Brain microvascular endothelial cell (primary cell): ENCODE results near the gene TIMP2.

Experiments
- DNase-seq: peaks from one replicate; pipeline ENCODE4 v3.0.0-alpha.2; 2020
- H3K27ac ChIP-seq: fragments of 250-450 bp; sonication (Bioruptor Pico); 2 replicates; pipeline ENCODE4 v1.5.1; 2020; ENCODE audit warnings: mild to moderate bottlenecking, moderate library complexity
- H3K27me3 ChIP-seq: fragments of 250-450 bp; sonication (Bioruptor Pico); replicated peaks from 2 replicates; pipeline ENCODE4 v1.5.1; 2020; ENCODE audit warnings: mild to moderate bottlenecking
- H3K36me3 ChIP-seq: fragments of 250-450 bp; sonication (Bioruptor Pico); replicated peaks from 2 replicates; pipeline ENCODE4 v1.5.1; 2020; ENCODE audit warnings: mild to moderate bottlenecking
- H3K4me3 ChIP-seq: 2 replicates; pipeline ENCODE4 v1.5.1; 2011; ENCODE audit warnings: low read depth, mild to moderate bottlenecking, control low read depth, low read length, moderate library complexity
- in situ Hi-C: cut with HindIII; loops from 2 replicates; pipeline ENCODE4 v1.10.0; 2017; ENCODE audit warnings: low sequenced_read_pairs, low pct_ligation_motif_present
- TF ChIP-seq, protein P1 (sequence below): IDR thresholded peaks from 2 replicates; pipeline ENCODE4 v1.5.1; 2011; ENCODE audit warnings: low read depth, mild to moderate bottlenecking, moderate library complexity, low read length, control low read depth, inconsistent platforms; ENCODE audit errors: missing control alignments

The TIMP2 gene

GRCh38 chr17:78923660-78924453 is 1.3 kb downstream of the TIMP2 start:
- no peak for DNase-seq
- TF ChIP-seq, protein P1, sequence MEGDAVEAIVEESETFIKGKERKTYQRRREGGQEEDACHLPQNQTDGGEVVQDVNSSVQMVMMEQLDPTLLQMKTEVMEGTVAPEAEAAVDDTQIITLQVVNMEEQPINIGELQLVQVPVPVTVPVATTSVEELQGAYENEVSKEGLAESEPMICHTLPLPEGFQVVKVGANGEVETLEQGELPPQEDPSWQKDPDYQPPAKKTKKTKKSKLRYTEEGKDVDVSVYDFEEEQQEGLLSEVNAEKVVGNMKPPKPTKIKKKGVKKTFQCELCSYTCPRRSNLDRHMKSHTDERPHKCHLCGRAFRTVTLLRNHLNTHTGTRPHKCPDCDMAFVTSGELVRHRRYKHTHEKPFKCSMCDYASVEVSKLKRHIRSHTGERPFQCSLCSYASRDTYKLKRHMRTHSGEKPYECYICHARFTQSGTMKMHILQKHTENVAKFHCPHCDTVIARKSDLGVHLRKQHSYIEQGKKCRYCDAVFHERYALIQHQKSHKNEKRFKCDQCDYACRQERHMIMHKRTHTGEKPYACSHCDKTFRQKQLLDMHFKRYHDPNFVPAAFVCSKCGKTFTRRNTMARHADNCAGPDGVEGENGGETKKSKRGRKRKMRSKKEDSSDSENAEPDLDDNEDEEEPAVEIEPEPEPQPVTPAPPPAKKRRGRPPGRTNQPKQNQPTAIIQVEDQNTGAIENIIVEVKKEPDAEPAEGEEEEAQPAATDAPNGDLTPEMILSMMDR: no peak
- peak overlapping the region; percentile 85 for H3K4me3 ChIP-seq
- H3K36me3 ChIP-seq: no peaks in the 10 kb centered on the region
- in situ Hi-C loops: no loop called here
- H3K27me3 ChIP-seq: no peaks in the 10 kb centered on the region
- H3K27ac ChIP-seq: no peak overlapping the region

DNA sequence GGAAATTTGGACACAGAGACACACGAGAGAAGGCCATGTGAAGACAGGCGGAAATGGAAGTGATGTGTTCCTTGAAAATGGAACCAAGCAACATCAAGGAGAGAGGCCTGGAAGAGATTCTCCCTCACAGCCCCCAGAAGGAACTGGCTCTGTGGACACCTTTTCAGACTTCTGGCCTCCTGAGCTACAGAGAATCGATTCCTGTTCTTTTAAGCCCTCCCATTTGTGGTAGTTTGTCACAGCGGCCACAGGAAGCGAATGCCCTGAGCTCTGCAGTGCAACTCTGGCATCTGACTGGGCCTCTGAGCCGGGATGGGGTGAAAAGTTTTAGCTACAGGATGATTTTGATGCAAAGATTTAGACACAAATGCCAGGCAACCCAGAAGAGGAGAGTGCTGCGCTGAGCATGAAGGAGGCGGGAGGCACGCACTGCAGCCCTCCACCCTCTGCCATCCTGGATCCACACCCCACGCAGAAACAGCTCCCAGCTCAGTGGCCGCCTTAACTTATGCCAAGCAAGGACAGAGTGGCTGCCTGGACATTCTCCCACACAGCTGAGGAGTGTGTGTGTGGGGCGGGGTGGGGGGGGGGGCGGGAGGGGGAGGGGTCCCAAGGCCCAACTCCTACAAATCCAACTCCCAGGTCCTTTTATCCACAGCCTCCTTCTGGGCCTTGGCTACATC is 2.2 kb downstream of the TIMP2 start:
- Histone ChIP-seq H3K4me3 (peak overlapping the region; percentile 85), H3K27me3 (no peaks in the 10 kb centered on the region), H3K36me3 (no peaks in the 10 kb centered on the region), H3K27ac (no peak overlapping the region)
- in situ Hi-C loops: no loop called here
- DNase-seq: no peak
- TF ChIP-seq, protein P1: no peak

GRCh38 chr17:78921437-78921971 is 3.7 kb downstream of the TIMP2 start:
- in situ Hi-C loops: no loop called here
- Histone ChIP-seq H3K4me3 (no peak overlapping the region), H3K27me3 (no peaks in the 10 kb centered on the region), H3K27ac (no peak overlapping the region), H3K36me3 (peaks cover 2% of the 10 kb centered on the region)
- TF ChIP-seq, protein P1: no peak
- no peak for DNase-seq

DNA sequence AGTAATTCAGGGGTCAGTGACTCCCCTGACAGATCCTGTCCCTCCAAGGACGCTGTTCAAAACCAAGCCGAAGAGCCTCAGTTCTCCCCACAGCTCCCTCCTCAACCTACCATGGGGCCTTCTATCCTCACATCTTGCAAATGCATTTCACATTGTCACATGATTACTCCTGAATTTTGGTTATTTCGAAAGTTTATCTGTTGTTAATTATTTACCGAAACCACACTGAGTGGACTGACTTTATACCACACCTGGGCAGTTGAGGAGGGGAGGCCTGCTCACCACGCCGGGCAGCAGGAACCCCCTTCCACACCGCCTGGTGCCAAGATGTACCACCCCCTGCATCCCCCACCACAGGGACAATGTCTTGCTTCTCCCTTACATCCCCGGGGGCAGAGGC is 4.7 kb downstream of the TIMP2 start:
- no peak overlapping the region for H3K27ac ChIP-seq
- DNase-seq: no peak
- peaks cover 5% of the 10 kb centered on the region for H3K36me3 ChIP-seq
- in situ Hi-C loops: no loop called here
- H3K4me3 ChIP-seq: no peak overlapping the region
- H3K27me3 ChIP-seq: no peaks in the 10 kb centered on the region
- TF ChIP-seq, protein P1: no peak

DNA sequence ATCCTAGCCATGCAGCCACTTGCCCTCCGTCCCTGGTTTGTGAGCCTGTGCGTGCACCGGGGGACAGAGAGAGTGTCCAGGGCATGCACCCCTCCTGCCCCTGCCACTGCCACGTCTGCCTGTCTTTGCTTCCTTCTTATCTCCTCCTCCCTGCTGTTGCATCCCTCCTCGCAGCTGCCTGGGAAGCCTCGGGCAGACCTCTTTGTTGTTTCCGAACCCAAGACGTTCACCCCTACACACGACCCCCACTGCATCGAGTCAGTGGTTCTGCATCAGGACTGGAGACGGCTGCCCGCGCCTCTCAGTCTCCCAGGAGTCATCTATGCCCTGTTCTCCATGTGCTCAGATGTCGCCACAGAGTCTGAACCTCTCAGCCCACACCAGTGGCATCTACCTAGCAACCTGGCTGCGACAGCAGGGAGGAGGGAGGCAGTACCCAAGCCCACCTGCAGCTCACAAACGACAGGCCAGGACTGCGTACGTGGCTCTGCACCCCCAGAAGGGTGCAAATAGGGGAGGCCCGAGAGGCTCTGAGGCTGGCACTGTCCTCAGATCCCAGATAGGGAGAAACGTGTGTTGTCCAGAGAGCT is 5.2 kb downstream of the TIMP2 start:
- in situ Hi-C loops: no loop called here
- Histone ChIP-seq H3K4me3 (no peak overlapping the region), H3K27me3 (no peaks in the 10 kb centered on the region), H3K36me3 (peaks cover 5% of the 10 kb centered on the region), H3K27ac (no peak overlapping the region)
- TF ChIP-seq, protein P1: no peak
- no peak for DNase-seq
